HepG2 (cell line): Measurements from ENCODE around the gene GLDN. TPM values are rescaled to one million over a fixed set of nuclear protein-coding genes. Genes with fewer than 3 reads are reported as not detected.

Source experiments
- HNRNPL ChIP-seq: fragments of 200-400 bp; formaldehyde crosslinking; IDR thresholded peaks from 2 replicates; pipeline ENCODE4 v1.6.1; 2017; ENCODE audit warnings: mild to moderate bottlenecking, low read depth, low read length
- HOXA3 ChIP-seq: sonication (generic); formaldehyde crosslinking; IDR thresholded peaks from 2 replicates; pipeline ENCODE4 v1.5.0; 2020; ENCODE audit warnings: missing genetic modification reagents
- MBD4 ChIP-seq: IDR thresholded peaks from 2 replicates; pipeline ENCODE4 v1.6.1; 2012; ENCODE audit warnings: low read length, inconsistent platforms, borderline replicate concordance
- NFYB ChIP-seq: sonication (generic); formaldehyde crosslinking; IDR thresholded peaks from 2 replicates; pipeline ENCODE4 v1.4.0; 2020; ENCODE audit warnings: missing genetic modification reagents
- RARG ChIP-seq: sonication (generic); formaldehyde crosslinking; IDR thresholded peaks from 2 replicates; pipeline ENCODE4 v1.4.0; 2020; ENCODE audit warnings: low read depth, mild to moderate bottlenecking, missing genetic modification reagents
- SETDB1 ChIP-seq: sonication (generic); formaldehyde crosslinking; IDR thresholded peaks from 2 replicates; pipeline ENCODE4 v1.5.1; 2020; ENCODE audit warnings: missing genetic modification reagents, mild to moderate bottlenecking, borderline replicate concordance
- SNAPC2 ChIP-seq: sonication (generic); formaldehyde crosslinking; IDR thresholded peaks from 2 replicates; pipeline ENCODE4 v1.8.1; 2022; ENCODE audit warnings: mild to moderate bottlenecking, missing genetic modification reagents
- ZEB1 ChIP-seq: IDR thresholded peaks from 2 replicates; pipeline ENCODE4 v1.6.1; 2012; ENCODE audit warnings: mild to moderate bottlenecking, low read depth, inconsistent platforms; ENCODE audit not compliant: insufficient replicate concordance
- ZFP36L1 ChIP-seq: sonication (generic); formaldehyde crosslinking; IDR thresholded peaks from 2 replicates; pipeline ENCODE4 v1.8.0; 2022; ENCODE audit warnings: mild to moderate bottlenecking, missing genetic modification reagents, moderate library complexity
- ZNF224 ChIP-seq: sonication (generic); formaldehyde crosslinking; IDR thresholded peaks from 2 replicates; pipeline ENCODE4 v1.5.0; 2020; ENCODE audit warnings: mild to moderate bottlenecking, missing genetic modification reagents
- ZNF251 ChIP-seq: sonication (generic); formaldehyde crosslinking; IDR thresholded peaks from 2 replicates; pipeline ENCODE4 v1.9.0; 2021; ENCODE audit warnings: mild to moderate bottlenecking, missing genetic modification reagents
- ZNF34 ChIP-seq: sonication (generic); formaldehyde crosslinking; IDR thresholded peaks from 2 replicates; pipeline ENCODE4 v1.4.0; 2020; ENCODE audit warnings: mild to moderate bottlenecking, missing genetic modification reagents, borderline replicate concordance
- ZNF557 ChIP-seq: sonication (generic); formaldehyde crosslinking; IDR thresholded peaks from 2 replicates; pipeline ENCODE4 v1.4.0; 2020; ENCODE audit warnings: missing genetic modification reagents
- ZNF841 ChIP-seq: sonication (generic); formaldehyde crosslinking; IDR thresholded peaks from 2 replicates; pipeline ENCODE4 v1.8.1; 2023; ENCODE audit warnings: missing genetic modification reagents, borderline replicate concordance
- polyA plus RNA-seq, 8 experiments: library from polyadenylated mRNA; depleted of rRNA in 3 of 8; stranded (reverse) in 7 of 8; unstranded in 1 of 8; fragments of >200 nt; fragmentation: Illumina TruSeq in 4 of 8; extraction: Trizol in 4 of 8; gene quantifications; 2 replicates each; pipeline versions ENCODE4 v1.2.1 to v1.2.3, GENCODE V29; 2011 to 2016; ENCODE audit warnings: low read depth in 4 of 8, missing spikeins in 1 of 8, mixed read lengths in 1 of 8; ENCODE audit not compliant: insufficient read depth in 1 of 8
- total RNA-seq, 5 experiments: library from RNA; depleted of rRNA; stranded (reverse); fragments of >200 nt; fragmentation: Illumina TruSeq; extraction: Trizol; gene quantifications; 2 replicates each; pipeline ENCODE4 v1.2.3, GENCODE V29; 2016; ENCODE audit warnings: low read depth in 1 of 5
- TF ChIP-seq, protein P1 (sequence below): sonication (generic); formaldehyde crosslinking; conservative IDR thresholded peaks from 2 replicates; pipeline ENCODE4 v1.4.0; 2020; ENCODE audit warnings: missing genetic modification reagents
- TF ChIP-seq, protein P2 (sequence below): sonication (generic); formaldehyde crosslinking; IDR thresholded peaks from 2 replicates; pipeline ENCODE4 v1.8.0; 2022; ENCODE audit warnings: mild to moderate bottlenecking, missing genetic modification reagents; ENCODE audit not compliant: insufficient replicate concordance
- TF ChIP-seq, protein P3 (sequence below): sonication (generic); formaldehyde crosslinking; IDR thresholded peaks from 2 replicates; pipeline ENCODE4 v1.5.1; 2020; ENCODE audit warnings: mild to moderate bottlenecking, missing genetic modification reagents, borderline replicate concordance

Gene GLDN
- total and polyA plus RNA-seq, 2 of the 13 experiments (the other 11 are each of a cell fraction or from before 2014, with no cell fraction given) = 0.86 to 1.0 TPM

DNA sequence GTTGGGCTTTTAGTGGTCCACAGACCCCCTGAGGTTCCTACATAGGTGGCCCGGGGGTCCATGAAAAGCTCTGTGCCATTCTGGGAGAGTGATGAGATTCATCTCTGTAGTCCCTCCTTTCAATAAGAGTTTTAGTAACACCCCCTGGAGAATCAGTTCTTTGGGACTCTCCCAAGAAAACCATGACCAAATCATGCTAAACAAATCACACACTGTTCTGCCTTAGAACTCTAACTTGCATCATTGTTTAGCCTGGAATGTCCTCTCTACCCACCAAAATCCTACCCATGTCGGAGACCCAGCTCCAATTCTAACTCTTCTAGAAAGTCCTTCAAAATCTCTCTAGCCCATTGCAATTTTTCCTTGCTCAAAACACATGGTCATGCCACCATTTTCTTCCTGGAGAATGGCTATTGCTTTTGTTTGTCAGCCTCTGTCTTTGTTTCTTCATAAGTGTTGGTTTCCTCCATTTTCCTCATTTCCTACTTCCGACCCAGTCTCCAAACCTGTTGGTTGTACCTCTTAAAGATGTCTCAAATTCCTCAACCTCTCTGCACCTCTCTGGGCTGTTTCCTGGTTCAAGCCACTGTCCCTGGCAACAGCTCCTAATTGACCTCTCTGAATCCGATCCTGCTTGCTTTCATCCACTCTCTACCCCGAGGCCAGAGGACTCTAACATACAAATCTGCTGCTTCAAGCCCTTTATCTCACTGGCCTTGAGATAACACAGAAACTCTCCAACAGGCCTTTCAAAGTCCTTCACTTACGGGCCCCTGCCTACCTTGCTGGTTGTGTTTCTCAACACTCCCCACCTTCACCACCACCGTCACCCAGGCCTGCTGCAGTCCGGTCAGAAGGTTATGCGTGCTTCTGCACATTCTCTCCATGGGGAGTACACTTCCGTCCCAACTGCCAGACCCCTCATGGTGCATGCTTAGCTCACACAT lies 26.8 kb upstream of the GLDN start (continued):
- TF ChIP-seq SETDB1 (CRISPR knock-in tag) (no peak), ZNF251 (no peak), ZEB1 (no peak), HNRNPL (no peak), NFYB (CRISPR knock-in tag) (no peak), ZNF224 (no peak), SNAPC2 (CRISPR knock-in tag) (no peak), ZNF34 (no peak), MBD4 (no peak), ZFP36L1 (CRISPR knock-in tag) (no peak), RARG (CRISPR knock-in tag) (no peak), HOXA3 (CRISPR knock-in tag) (peak; percentile 55; the same call in 1 of the 2 replicates), ZNF841 (CRISPR knock-in tag) (no peak), ZNF557 (no peak; the same call in 1 of the 2 replicates)
- TF ChIP-seq, protein P1, sequence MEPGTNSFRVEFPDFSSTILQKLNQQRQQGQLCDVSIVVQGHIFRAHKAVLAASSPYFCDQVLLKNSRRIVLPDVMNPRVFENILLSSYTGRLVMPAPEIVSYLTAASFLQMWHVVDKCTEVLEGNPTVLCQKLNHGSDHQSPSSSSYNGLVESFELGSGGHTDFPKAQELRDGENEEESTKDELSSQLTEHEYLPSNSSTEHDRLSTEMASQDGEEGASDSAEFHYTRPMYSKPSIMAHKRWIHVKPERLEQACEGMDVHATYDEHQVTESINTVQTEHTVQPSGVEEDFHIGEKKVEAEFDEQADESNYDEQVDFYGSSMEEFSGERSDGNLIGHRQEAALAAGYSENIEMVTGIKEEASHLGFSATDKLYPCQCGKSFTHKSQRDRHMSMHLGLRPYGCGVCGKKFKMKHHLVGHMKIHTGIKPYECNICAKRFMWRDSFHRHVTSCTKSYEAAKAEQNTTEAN (CRISPR knock-in tag) = no peak
- TF ChIP-seq, protein P2, sequence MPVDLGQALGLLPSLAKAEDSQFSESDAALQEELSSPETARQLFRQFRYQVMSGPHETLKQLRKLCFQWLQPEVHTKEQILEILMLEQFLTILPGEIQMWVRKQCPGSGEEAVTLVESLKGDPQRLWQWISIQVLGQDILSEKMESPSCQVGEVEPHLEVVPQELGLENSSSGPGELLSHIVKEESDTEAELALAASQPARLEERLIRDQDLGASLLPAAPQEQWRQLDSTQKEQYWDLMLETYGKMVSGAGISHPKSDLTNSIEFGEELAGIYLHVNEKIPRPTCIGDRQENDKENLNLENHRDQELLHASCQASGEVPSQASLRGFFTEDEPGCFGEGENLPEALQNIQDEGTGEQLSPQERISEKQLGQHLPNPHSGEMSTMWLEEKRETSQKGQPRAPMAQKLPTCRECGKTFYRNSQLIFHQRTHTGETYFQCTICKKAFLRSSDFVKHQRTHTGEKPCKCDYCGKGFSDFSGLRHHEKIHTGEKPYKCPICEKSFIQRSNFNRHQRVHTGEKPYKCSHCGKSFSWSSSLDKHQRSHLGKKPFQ (CRISPR knock-in tag) = peak; percentile 18
- TF ChIP-seq, protein P3, sequence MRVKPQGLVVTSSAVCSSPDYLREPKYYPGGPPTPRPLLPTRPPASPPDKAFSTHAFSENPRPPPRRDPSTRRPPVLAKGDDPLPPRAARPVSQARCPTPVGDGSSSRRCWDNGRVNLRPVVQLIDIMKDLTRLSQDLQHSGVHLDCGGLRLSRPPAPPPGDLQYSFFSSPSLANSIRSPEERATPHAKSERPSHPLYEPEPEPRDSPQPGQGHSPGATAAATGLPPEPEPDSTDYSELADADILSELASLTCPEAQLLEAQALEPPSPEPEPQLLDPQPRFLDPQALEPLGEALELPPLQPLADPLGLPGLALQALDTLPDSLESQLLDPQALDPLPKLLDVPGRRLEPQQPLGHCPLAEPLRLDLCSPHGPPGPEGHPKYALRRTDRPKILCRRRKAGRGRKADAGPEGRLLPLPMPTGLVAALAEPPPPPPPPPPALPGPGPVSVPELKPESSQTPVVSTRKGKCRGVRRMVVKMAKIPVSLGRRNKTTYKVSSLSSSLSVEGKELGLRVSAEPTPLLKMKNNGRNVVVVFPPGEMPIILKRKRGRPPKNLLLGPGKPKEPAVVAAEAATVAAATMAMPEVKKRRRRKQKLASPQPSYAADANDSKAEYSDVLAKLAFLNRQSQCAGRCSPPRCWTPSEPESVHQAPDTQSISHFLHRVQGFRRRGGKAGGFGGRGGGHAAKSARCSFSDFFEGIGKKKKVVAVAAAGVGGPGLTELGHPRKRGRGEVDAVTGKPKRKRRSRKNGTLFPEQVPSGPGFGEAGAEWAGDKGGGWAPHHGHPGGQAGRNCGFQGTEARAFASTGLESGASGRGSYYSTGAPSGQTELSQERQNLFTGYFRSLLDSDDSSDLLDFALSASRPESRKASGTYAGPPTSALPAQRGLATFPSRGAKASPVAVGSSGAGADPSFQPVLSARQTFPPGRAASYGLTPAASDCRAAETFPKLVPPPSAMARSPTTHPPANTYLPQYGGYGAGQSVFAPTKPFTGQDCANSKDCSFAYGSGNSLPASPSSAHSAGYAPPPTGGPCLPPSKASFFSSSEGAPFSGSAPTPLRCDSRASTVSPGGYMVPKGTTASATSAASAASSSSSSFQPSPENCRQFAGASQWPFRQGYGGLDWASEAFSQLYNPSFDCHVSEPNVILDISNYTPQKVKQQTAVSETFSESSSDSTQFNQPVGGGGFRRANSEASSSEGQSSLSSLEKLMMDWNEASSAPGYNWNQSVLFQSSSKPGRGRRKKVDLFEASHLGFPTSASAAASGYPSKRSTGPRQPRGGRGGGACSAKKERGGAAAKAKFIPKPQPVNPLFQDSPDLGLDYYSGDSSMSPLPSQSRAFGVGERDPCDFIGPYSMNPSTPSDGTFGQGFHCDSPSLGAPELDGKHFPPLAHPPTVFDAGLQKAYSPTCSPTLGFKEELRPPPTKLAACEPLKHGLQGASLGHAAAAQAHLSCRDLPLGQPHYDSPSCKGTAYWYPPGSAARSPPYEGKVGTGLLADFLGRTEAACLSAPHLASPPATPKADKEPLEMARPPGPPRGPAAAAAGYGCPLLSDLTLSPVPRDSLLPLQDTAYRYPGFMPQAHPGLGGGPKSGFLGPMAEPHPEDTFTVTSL = peak; percentile 29; the same call in 1 of the 2 replicates
